KG1 (cell line): Measurements from ENCODE around the gene ALX3.

ENCODE experiments used
- DNase-seq: peaks from one replicate; lab custom pipeline; 2025; lab: John Stamatoyannopoulos, UW

The ALX3 gene

DNA sequence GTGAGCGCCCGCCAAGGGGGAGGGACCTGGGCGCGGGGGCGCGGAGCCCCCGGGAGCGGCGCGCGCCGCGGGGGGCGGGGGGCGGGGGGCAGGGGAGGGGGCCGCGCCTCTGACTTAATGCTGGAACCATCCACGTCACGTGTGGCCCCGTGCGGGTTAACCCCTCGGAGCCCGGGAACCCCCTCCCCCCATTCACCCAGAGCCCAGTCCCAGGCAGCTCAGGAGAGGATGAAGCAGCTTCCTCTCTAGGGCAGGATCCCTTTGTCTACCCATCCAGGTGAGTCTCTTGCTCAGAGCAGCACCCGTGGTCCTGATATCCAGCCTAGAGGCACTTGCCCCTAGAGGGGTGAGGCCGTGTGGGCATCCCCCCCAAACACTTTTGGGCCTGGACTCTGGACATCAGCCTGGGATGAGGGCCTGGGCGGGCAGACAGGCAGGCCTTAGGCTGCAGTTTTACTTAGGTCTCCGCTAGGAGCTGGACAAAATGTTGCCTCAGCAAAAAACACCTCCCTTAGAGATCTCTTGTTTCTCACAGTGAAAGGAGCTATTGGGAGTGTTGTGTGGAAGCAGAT, at the start of gene ALX3:
Gene ALX3 (minus strand): TSS at position 2 of the 572 bp plus-strand sequence. CDS start 60 bp downstream, outside the sequence.
- no peak for DNase-seq

DNA sequence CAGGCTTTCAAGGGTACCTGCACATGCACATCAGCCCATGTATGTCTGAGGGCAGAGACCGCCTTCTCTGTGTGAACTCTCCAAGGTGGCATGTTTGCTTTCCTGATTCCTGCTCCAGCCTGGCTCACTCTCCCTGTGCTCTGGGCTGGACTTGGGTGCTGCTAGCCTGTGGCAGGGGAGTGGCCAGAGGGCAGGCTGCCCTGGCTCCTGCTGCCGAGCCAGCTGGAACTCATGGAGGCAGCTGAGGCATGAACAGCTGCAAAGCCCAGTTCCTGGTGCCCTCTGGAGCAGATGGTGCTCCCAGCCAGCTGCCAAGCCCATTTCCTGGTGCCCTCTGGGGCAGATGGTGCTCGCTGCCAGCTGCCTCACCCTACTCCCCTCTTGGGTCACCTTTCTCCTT, 49.4 kb upstream of the ALX3 start:
- DNase-seq: no peak

GRCh38 chr1:110118636-110119396, 48.3 kb upstream of the ALX3 start:
- DNase-seq: no peak

GRCh38 chr1:110114784-110115183, 44.3 kb upstream of the ALX3 start:
- no peak for DNase-seq

DNA sequence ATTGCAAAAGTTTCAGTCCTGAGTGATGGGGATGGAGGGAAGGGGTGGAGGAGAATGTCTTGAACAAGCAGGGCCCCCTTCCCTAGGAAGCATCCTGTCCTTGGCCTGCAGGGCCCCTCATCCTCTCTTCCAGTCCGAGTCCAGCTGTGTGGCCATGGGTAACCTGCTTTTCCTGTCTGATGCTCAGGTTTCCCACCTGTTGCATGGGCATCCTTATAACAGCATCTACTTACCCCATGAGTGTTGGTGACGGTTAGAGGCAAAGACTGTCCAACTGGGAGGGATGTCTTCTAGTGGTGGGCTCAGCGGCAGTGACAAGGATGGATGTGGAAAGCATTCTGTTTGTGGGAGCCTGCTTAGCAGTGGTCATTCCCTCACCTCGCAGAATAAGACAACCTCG, 43.7 kb upstream of the ALX3 start:
- DNase-seq: no peak

DNA sequence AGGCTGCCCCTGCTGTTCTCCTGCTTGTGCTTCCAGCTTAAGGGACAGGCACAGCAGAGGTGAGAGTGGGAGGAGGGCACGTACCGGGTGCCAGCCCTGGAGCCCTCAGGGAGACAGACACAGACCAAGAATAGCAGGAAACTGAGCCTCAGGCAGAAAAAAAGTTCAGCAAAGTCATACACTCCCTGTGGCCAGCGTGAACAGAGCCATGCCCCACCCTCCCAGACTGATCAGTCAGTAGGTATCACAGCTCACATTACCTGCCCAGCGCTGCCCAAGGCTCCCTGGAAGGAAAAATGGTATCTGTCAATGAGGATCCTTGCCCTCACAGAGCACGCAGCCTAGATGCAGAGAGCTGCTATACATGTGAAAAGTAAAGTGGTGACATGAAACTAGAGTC, 43.1 kb upstream of the ALX3 start:
- no peak for DNase-seq

DNA sequence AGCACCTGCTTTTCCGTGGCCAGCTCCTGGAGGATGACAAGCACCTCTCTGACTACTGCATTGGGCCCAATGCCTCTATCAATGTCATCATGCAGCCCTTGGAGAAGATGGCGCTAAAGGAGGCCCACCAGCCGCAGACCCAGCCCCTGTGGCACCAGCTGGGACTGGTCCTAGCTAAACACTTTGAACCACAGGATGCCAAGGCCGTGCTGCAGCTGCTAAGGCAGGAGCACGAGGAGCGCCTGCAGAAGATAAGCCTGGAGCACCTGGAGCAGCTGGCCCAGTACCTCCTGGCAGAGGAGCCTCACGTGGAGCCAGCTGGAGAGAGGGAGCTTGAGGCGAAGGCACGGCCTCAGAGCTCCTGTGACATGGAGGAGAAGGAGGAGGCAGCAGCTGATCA, 42.2 kb upstream of the ALX3 start:
- no peak for DNase-seq

- DNase-seq: no peak
Measured at GRCh38 chr1:110112143-110112542, 41.7 kb upstream of the ALX3 start, which contains the start of gene UBL4B. UBL4B (plus strand) TSS chr1:110112443; CDS start chr1:110112535, 92 bp downstream.

- DNase-seq: no peak
Measured at GRCh38 chr1:110111081-110111480, 40.6 kb upstream of the ALX3 start.

- DNase-seq: no peak
Measured at GRCh38 chr1:110107867-110108469, 37.5 kb upstream of the ALX3 start.

GRCh38 chr1:110106013-110106941, 35.8 kb upstream of the ALX3 start:
- peak; percentile 15 for DNase-seq

DNA sequence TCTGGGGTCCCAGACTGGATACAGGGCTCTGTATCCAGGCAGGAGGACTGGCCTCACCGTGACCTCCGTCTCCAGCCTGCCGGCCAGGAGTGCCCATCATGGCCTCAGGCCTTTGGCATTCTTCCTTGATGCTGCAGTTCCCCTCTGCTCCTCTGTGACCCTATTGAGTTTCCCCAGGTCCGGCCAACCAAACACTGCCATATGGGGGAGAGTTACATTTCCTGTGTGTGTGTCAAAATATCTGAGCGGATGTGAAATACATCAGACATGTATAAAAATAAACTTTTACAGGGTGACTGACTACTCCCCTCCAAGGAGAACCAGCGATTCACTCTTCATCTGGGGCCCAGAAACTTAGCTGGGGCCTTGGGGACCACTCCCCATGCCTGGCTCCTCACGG, 31.6 kb upstream of the ALX3 start:
- no peak for DNase-seq

DNA sequence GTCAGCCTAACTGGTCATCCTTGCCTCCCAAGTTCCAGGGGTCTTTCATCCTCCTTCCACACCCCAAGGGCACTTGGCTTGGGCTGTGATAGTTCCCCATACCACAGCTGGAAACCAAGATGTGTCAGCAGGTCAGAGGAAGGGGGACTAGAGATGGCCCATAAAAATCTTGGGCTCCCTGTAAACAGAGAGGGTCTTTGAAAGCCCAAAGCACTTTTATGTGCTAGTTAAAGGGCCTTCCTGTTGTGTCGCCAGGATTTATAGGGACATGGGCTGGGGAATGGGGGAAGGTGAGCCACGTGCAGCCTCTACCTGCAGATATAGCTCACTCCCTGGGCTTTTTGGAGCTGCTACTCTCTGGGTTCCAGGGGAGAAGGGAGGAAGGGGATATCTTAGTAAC, 29.9 kb upstream of the ALX3 start:
- DNase-seq: no peak

DNA sequence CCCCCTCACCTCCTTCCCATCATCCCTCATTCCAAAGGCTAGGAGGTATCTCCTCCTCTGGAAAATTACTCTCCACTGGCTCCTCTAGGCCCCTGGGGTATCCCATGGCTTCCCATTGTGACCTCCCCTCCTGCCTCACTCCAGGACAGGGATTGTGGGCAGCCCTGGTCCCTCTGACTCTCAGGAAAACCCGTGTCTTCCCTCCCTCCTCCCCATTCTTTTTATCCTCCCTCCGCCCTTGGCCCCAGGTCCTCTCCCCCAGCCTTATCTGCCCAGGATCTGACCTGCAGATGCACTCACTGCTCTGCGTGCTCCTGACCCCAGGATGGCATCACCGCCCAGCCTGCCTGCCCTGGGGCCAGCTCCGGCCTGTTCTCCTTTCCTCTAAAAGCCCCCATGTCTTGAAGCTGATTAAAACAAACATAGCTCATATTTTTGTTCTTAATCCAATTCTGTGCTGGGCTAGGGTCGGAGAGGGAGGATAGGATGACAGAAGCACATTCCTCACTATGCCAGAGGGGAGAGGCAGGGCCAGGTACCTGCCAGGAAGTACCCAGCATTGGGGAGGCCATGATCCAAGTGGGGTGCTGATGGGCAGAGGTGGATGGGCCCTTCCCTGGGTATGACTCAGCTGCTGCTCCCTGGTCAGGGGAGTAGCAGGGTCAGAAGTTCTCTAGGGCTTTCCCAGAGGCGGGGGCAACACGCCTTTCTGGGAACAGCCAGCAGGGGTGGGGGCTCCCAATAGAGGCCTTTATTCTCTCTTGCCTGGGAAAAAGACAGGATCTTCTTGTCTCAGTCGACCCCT, 28.0 kb upstream of the ALX3 start:
- DNase-seq: no peak

GRCh38 chr1:110097507-110098221, 27.2 kb upstream of the ALX3 start:
- no peak for DNase-seq

GRCh38 chr1:110094931-110095654, 24.6 kb upstream of the ALX3 start:
- no peak for DNase-seq

DNA sequence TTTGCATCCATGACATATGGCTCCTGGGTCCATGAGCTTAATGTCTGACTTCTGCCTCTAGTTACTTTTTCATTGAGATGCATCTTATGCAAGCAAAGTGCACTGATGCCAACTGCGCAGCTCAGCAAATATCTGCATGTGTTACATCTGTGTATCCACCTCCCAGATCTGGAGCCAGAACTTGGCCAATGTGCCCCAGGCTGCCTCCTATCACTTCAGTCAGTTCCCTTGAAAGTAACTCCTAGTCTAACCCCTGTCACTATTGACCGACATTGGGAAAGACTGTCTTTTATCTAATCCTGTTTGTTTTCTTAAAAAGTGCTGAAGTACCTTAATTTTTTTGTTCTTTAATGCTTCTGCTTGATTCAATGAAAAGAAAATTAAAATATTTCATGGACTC, 22.5 kb upstream of the ALX3 start:
- no peak for DNase-seq

DNA sequence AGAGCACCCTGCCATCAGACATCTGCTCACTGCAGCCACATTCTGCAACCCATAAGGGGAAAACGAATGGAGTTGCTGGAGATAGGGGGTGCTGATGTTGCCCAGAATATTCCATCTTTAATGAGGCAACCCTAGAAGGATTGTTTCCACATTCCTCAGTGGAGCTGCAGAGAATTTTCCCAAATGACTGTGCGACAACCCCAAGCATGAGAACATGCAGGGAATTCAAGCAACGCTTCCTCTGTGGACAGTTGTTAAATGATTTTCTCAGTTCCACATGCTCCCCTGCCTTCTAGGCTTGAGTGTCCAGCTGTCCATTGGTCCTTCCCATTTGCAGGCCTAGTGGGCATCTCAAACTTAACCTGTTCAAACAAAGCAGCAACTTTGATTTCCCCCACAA, 21.3 kb upstream of the ALX3 start:
- no peak for DNase-seq

DNA sequence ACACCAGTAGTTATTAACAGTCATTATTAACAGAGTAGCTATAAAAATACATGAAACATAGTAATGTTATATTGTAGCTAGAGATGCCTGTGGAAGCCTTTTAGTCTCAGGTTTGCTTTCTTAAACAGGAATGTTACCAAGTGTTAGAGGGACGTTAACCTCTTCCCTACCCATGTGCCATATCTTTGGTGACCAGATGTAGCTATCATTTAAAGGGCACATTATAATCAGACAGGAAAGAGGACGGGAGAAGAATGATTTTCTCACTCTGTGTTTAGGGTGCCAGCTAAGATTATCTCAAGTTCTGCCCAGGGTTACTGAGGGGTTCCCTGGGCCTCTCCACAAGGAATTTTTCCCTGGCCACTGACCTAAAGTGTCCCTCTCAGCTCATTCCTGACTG, 20.9 kb upstream of the ALX3 start:
- no peak for DNase-seq
